ENCODE data around the gene ELANE.

DNA sequence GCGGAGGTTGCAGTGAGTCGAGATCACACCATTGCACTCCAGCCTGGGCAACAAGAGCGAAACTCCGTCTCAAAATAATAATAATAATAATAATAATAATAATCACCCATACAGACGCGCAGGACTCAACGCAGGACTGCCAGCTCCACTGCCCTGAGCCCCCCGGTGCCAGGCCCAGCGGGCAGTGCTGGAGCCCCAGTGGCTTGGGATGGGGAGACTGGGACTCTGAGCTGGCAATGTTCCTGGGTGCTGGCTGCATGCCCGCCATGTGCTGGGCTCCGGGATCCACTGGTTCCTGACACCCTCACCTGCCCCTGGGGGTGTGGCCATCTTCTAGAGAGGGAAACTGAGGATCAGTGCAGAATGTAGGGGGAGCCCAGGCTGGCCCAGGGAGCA is 24.8 kb upstream of the ELANE start:
- no peak for TF ChIP-seq CTCF (IDR thresholded peaks at IDR 0.05; ENCODE audit: low read depth, low read length, missing input control)
- TF ChIP-seq, protein P1, sequence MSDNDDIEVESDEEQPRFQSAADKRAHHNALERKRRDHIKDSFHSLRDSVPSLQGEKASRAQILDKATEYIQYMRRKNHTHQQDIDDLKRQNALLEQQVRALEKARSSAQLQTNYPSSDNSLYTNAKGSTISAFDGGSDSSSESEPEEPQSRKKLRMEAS (IDR thresholded peaks at IDR 0.05): no peak
- no peak for TF ChIP-seq REST (IDR thresholded peaks at IDR 0.05)
- no peak for TF ChIP-seq ZBTB33 (IDR thresholded peaks at IDR 0.05)
- TF ChIP-seq FOXA1 (IDR thresholded peaks at IDR 0.05): no peak
- TF ChIP-seq ATF3 (IDR thresholded peaks at IDR 0.05): no peak
- TF ChIP-seq JUND (IDR thresholded peaks at IDR 0.05): no peak
- no peak for TF ChIP-seq YY1 (IDR thresholded peaks at IDR 0.05)
- TF ChIP-seq TAF1 (conservative IDR thresholded peaks at IDR 0.05): no peak
- TF ChIP-seq RAD21 (IDR thresholded peaks at IDR 0.05): no peak
- no peak for TF ChIP-seq NR2F2 (IDR thresholded peaks at IDR 0.05)
- TF ChIP-seq GABPA (IDR thresholded peaks at IDR 0.05 in 1 of 2, conservative IDR thresholded peaks at IDR 0.05 in 1 of 2): no peak
